Germinal center (tissue), 1 donor: ENCODE measurements around the gene TFAP2E.

ENCODE experiments used
- DNase-seq: peaks from one replicate; pipeline ENCODE4 v3.0.0; 2012; ENCODE audit warnings: mixed read lengths, low spot score

The TFAP2E gene

DNA sequence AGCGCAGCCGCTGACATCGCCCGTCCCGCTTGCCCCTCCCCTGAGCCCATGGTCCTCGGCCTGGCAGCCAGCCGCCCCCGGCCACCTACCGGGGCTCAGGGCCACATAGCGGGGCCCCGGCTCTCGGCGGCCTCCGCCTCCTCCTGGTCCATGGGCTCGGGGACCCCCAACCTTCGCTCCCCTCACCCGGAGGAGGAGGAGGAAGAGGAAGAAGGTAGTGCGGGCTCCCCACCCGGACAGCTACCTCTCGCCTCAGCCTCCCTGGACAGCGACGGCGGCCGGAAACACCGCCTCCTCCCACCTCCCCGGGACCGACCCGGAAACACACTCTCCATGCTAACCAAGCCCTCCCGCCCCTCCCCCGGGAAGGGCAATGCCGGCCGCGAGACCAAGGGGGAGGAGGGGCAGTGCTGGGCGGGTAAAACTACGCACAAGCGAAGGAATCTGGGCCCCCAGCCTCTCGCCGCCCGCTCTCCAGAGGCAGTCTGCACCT, 15.9 kb upstream of the TFAP2E start, which contains the start of gene KIAA0319L:
Gene KIAA0319L, minus strand, starts transcription at position 286 of the 493 bp plus-strand sequence. CDS start 2,912 bp downstream, outside the sequence.
- DNase-seq, result peak; percentile 84

DNA sequence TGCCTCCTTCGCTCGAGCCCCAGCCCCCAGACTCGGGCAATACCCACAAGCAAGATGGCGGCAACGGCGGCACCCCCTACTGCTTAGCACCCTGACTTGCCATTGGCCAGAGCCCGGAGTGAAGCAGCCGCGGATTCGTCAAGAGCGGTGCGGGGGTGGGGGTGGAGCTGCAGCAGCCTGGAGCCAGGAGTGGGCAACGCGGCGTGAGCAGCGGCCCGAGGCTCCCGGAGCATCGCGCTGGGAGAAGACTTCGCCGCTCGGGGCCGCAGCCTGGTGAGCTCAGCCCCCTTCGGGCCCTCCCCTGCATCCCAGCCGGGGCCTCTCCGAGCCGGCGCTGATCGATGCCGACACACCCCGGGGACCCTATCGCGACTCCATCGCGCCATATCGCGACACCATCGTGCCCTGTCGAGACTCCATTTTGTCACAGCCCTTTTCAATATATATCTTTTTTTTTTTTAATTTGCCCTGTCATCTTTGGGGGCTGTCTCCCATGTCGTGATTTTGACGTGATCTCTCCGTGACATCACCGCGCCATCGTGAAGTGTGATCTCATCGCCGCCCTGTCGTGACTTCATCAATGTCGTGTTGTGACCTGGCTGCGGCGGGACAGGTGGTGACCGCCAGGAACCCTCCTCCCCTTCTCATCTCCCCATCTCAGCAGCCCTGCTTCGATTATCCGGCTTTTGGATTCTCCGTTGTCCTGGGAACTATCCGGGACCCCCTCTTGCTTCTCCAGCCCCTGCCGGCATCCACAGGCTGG, 15.3 kb upstream of the TFAP2E start, which contains the start of gene NCDN:
Gene NCDN, plus strand, starts transcription at position 189 of the 763 bp plus-strand sequence. Its CDS starts 392 bp downstream, at position 581.
- peak; percentile 99 for DNase-seq

- no peak for DNase-seq
Measured at GRCh38 chr1:35558374-35559316, 14.5 kb upstream of the TFAP2E start.

GRCh38 chr1:35559317-35559944, 13.7 kb upstream of the TFAP2E start:
- DNase-seq, result no peak

DNA sequence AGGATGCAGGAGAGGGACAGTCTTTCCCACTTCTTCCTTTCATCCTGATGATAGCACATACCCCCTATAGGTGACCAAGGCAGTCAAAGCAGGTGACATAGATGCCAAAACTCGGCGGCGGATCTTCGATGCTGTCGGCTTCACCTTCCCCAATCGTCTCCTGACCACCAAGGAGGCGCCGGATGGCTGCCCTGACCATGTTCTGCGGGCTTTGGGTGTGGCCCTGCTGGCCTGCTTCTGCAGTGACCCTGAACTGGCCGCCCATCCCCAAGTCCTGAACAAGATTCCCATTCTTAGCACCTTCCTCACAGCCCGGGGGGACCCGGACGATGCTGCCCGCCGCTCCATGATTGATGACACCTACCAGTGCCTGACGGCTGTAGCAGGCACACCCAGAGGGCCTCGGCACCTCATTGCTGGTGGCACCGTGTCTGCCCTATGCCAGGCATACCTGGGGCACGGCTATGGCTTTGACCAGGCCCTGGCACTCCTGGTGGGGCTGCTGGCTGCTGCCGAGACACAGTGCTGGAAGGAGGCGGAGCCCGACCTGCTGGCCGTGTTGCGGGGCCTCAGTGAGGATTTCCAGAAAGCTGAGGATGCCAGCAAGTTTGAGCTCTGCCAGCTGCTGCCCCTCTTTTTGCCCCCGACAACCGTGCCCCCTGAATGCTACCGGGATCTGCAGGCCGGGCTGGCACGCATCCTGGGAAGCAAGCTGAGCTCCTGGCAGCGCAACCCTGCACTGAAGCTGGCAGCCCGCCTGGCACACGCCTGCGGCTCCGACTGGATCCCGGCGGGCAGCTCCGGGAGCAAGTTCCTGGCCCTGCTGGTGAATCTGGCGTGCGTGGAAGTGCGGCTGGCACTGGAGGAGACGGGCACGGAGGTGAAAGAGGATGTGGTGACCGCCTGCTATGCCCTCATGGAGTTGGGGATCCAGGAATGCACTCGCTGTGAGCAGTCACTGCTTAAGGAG, 12.6 kb upstream of the TFAP2E start:
- DNase-seq, result no peak

- no peak for DNase-seq
Measured at GRCh38 chr1:35561297-35561971, 11.7 kb upstream of the TFAP2E start.

DNA sequence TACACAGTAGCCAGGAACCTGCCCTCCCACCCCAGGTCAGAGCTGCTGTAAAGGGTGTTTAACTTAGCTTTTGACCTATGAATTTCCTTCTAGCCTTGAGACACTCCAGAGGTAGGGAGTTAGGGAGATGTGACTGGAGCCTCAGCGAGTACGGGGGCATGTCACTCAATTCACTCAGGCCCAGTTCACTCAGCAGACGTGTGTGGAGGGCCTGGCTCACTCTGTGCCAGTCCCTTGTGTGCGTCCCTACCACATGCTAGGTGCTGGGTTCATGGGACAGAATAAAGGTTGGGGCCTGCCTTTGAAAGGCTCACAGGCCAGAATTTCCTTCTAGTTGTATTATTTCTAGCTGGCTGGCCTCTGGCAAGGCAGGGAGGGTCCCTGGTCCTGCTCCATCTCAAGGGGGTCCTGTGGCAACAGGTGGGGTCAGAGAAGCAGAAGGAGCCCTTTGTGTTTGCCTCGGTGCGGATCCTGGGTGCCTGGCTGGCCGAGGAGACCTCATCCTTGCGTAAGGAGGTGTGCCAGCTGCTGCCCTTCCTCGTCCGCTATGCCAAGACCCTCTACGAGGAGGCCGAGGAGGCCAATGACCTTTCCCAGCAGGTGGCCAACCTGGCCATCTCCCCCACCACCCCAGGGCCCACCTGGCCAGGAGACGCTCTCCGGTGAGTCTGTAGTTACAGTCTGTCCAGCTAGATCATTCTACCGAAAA, 11.0 kb upstream of the TFAP2E start:
- no peak for DNase-seq

- no peak for DNase-seq
Measured at GRCh38 chr1:35563166-35563565, 9.9 kb upstream of the TFAP2E start.

- DNase-seq, result peak; percentile 83
Measured at GRCh38 chr1:35564037-35564883, 8.9 kb upstream of the TFAP2E start.

GRCh38 chr1:35564884-35565741, 8.0 kb upstream of the TFAP2E start:
- no peak for DNase-seq

- DNase-seq, result no peak
Measured at GRCh38 chr1:35565742-35566133, 7.4 kb upstream of the TFAP2E start.

DNA sequence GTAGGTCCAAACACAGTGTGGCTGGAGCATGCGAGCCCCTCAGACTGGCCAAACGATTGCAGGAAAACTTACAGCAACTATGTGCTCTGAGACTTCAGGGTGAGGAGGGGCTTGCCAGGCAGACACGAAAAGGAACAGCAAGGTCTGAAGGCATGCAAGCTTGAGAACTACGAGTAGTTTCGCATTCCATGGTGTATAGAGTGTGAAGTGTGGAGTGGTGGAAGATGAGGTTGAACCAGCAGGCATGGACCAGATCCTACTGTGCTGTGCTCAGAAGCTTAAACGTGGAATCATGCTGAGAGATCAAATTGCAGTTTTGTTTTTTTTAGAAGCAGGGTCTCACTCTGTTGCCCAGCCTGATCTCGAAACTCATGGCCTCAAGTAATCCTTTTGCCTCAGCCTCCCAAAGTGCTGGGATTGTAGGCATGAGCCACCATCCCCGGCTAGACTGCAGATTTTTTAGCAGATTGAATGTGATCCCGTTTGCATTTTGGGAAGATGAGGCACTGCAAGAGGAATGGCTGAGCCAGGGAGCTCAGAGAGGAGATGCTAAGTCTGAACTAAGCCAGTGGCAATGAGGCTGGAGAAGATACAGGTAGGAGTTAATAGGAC, 5.1 kb upstream of the TFAP2E start:
- DNase-seq, result no peak

DNA sequence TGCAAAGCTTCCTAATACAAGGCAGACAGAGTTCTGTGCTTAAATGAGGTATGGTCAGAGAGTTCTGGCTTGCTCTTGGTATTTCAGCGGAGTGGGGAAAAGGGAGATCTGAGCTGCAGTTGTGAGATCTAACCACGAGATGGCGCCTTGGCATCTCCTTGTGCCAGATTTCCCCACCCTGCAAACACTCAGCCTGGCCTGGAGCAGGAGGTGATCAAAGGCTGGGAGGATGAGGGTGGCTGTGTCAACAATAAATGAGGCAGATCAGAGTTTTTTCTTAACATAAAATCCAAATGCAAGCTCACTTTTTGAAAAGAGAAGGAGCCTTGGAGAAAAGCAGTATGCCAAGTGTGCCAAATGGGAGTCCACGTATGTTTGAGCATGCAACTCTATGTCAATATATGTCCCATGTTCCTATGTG, 4.1 kb upstream of the TFAP2E start:
- DNase-seq, result peak; percentile 80

- no peak for DNase-seq
Measured at GRCh38 chr1:35569936-35570335, 3.2 kb upstream of the TFAP2E start.

DNA sequence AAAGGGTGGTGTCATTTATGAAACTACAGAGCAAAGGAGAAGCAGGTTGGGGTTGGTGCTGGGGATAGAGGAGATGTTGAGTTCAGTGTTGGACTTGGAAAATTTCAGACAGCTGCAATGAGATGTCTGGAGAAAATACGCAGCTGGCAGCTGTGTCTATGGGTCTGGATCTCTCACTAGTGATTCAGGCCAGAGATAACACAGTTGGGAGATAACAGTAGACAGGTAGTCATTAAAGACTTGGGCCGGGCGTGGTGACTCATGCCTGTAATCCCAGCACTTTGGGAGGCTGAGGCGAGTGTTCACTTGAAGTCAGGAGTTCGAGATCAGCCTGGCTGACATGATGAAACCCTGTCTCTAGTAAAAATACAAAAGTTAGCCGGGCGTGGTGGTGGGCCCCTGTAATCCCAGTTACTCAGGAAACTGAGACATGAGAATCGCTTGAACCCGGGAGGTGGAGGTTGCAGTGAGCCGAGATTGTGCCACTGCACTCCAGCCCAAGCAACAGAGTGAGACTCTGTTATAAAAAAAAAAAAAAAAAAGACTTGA, 2.5 kb upstream of the TFAP2E start:
- DNase-seq, result no peak

DNA sequence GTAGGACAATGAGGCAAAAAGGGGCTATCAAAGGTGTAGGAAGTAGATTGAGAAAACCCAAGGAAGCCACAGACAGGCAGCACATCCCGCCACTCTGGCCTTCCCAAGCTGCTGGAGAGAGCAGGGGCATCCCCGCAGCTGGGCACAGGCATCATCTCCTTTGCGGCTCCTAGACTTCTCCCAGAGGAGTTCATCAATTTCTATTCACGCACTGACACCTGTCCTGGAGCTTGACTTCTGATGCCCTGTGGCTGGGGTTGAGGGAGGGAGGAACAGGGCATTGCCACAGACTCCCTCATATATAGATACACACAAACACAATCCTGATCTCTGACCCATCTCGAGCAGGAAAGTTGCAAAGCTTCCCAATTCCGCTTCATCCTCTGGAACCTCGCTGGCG, 1.9 kb upstream of the TFAP2E start:
- no peak for DNase-seq

DNA sequence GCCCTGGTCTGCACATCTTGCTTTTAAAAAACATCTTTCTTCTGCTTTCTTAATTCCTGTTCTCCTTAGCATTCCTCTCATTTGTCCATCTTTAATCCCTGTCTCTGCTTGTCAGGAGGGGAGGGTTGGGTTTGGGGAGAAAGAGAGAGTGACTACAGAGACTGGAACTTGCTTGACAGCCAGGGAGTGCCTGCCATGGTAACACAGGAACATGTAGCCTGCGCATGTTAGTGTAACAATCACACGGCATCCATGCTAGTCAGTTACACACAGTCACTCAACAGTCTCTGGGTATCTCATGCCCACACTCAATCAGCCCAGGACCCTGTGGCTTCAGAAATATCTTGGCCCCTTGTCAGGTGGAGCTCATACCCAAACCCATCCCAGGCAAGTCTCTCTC, 818 bp upstream of the TFAP2E start:
- no peak for DNase-seq
